ENCODE data around the gene WNK1.
"Not testable (repeated sequence)": the region's sequence is repeated elsewhere in the genome, so short reads cannot be mapped to it uniquely, and the experiment has no call there.

The WNK1 gene

GRCh38 chr12:913919-914698 is 161.7 kb downstream of the WNK1 start:
- no peak for DNase-seq

- no peak for DNase-seq
Observed at GRCh38 chr12:915090-915489, 162.7 kb downstream of the WNK1 start.

- no peak for DNase-seq
Observed at GRCh38 chr12:916240-916639, 163.9 kb downstream of the WNK1 start.

GRCh38 chr12:916712-917445 is 164.5 kb downstream of the WNK1 start:
- DNase-seq: no peak

- DNase-seq: no peak
Observed at GRCh38 chr12:920676-921075, 168.3 kb downstream of the WNK1 start.

GRCh38 chr12:922285-922684 is 169.9 kb downstream of the WNK1 start:
- DNase-seq: no peak

GRCh38 chr12:926641-927040 is 174.3 kb downstream of the WNK1 start:
- no peak for DNase-seq

GRCh38 chr12:931060-931459 is 178.7 kb downstream of the WNK1 start:
- no peak for DNase-seq

GRCh38 chr12:931591-931990 is 179.2 kb downstream of the WNK1 start:
- DNase-seq: no peak

GRCh38 chr12:935891-936290 is 183.5 kb downstream of the WNK1 start:
- DNase-seq: not testable (repeated sequence)

- DNase-seq: no peak
Observed at GRCh38 chr12:936377-937345, 184.3 kb downstream of the WNK1 start.

GRCh38 chr12:938810-939209 is 186.4 kb downstream of the WNK1 start:
- no peak for DNase-seq

GRCh38 chr12:943051-943450 is 190.7 kb downstream of the WNK1 start:
- no peak for DNase-seq

GRCh38 chr12:944211-944610 is 191.8 kb downstream of the WNK1 start:
- no peak for DNase-seq

- DNase-seq: no peak
Observed at GRCh38 chr12:946212-946611, 193.8 kb downstream of the WNK1 start.

- DNase-seq: no peak
Observed at GRCh38 chr12:946631-947030, 194.3 kb downstream of the WNK1 start.

- DNase-seq: no peak
Observed at GRCh38 chr12:948238-948637, 195.9 kb downstream of the WNK1 start.

- DNase-seq: peak; percentile 99
Observed at GRCh38 chr12:949453-950191, 197.2 kb downstream of the WNK1 start, which contains the start of gene RAD52. Gene RAD52, minus strand, starts transcription at chr12:949694. Its CDS starts 16,636 bp downstream, at chr12:933058.

GRCh38 chr12:951176-951575 is 198.8 kb downstream of the WNK1 start:
- no peak for DNase-seq

GRCh38 chr12:953776-954175 is 201.4 kb downstream of the WNK1 start:
- DNase-seq: no peak

GRCh38 chr12:954741-955140 is 202.4 kb downstream of the WNK1 start:
- no peak for DNase-seq

GRCh38 chr12:955939-956338 is 203.6 kb downstream of the WNK1 start:
- DNase-seq: no peak
